B cell (primary cell): ENCODE results near the gene SYTL5. TPM values are rescaled to one million over a fixed set of nuclear protein-coding genes. Genes with fewer than 3 reads are reported as not detected.

Experiments
- ATAC-seq: fragments of 200-7000 bp; cut with Tn5 transposase; one replicate; pipeline ENCODE4 v1.10.0; 2021; ENCODE audit warnings: low read depth, mild to moderate bottlenecking, moderate number of reproducible peaks, moderate library complexity
- CTCF ChIA-PET: fragments of 350-600 bp; sonication (Branson Sonifier 250); formaldehyde crosslinking; loops from one replicate; lab custom pipeline; 2021; ENCODE audit warnings: antibody characterized with exemption, inconsistent platforms; lab: Charles Lee
- POLR2A ChIA-PET: fragments of 350-600 bp; sonication (Branson Sonifier 250); formaldehyde crosslinking; loops from one replicate; lab custom pipeline; 2021; ENCODE audit warnings: antibody characterized with exemption; lab: Charles Lee
- DNase-seq: peaks from one replicate; pipeline ENCODE4 v3.0.0; 2013
- H2AFZ ChIP-seq: 2 replicates; pipeline ENCODE4 v1.6.1; 2012; ENCODE audit warnings: mild to moderate bottlenecking, low read depth, low read length; ENCODE audit not compliant: insufficient read depth, poor library complexity, severe bottlenecking
- H3K27ac ChIP-seq, 2 donors: 1 replicate in 1 of 2; 2 replicates in 1 of 2; pipeline ENCODE4 v1.5.1; 2012 to 2013; ENCODE audit warnings: low read length in 2 of 2, mild to moderate bottlenecking in 2 of 2, moderate library complexity in 1 of 2
- H3K27me3 ChIP-seq, 4 experiments: fragments of 200-600 bp in 1 of 4; sonication (generic) in 1 of 4; replicated peaks in 1 of 4; 1 replicate in 2 of 4; 2 replicates in 2 of 4; pipeline versions ENCODE4 v1.6.1 to v1.7.0; 2013 to 2016; ENCODE audit warnings: low read length in 3 of 4, mild to moderate bottlenecking in 2 of 4, mixed read lengths in 1 of 4, moderate library complexity in 1 of 4; ENCODE audit not compliant: insufficient read depth in 4 of 4, control insufficient read depth in 3 of 4; ENCODE audit errors: control extremely low read depth in 1 of 4
- H3K36me3 ChIP-seq, 2 experiments: replicated peaks in 1 of 2; 1 replicate in 1 of 2; 2 replicates in 1 of 2; pipeline versions ENCODE4 v1.6.1 to v1.7.1; 2013; ENCODE audit warnings: low read length in 1 of 2; ENCODE audit not compliant: insufficient read depth in 2 of 2, control insufficient read depth in 1 of 2; ENCODE audit errors: control extremely low read depth in 1 of 2, extremely low read depth in 1 of 2
- H3K4me1 ChIP-seq, 2 donors: fragments of 200-600 bp in 1 of 2; sonication (generic) in 1 of 2; 1 replicate in 1 of 2; 2 replicates in 1 of 2; pipeline versions ENCODE4 v1.5.1 to v1.6.1; 2013 to 2017; ENCODE audit warnings: low read length in 2 of 2; ENCODE audit not compliant: control insufficient read depth in 2 of 2, insufficient read depth in 2 of 2
- H3K4me2 ChIP-seq: replicated peaks from 2 replicates; pipeline ENCODE3; 2012; ENCODE audit warnings: mild to moderate bottlenecking, low read depth, low read length; ENCODE audit not compliant: poor library complexity, severe bottlenecking
- H3K4me3 ChIP-seq, 5 experiments: fragments of 200-600 bp in 1 of 5; sonication (generic) in 1 of 5; 1 replicate in 3 of 5; 2 replicates in 2 of 5; pipeline versions ENCODE4 v1.5.1 to v1.7.0; 2011 to 2016; ENCODE audit warnings: low read length in 4 of 5, mild to moderate bottlenecking in 4 of 5, low read depth in 2 of 5, control low read depth in 1 of 5, moderate library complexity in 1 of 5; ENCODE audit not compliant: insufficient read depth in 1 of 5; ENCODE audit errors: control extremely low read depth in 1 of 5, extremely low read depth in 1 of 5
- H3K79me2 ChIP-seq: fragments of 200-600 bp; sonication (generic); one replicate; pipeline ENCODE4 v1.6.0; 2016; ENCODE audit warnings: low read length; ENCODE audit not compliant: control insufficient read depth, insufficient read depth
- H3K9ac ChIP-seq: fragments of 200-600 bp; sonication (generic); 2 replicates; pipeline ENCODE4 v1.6.1; 2017; ENCODE audit warnings: mild to moderate bottlenecking, low read length, moderate library complexity
- H3K9me3 ChIP-seq, 3 donors: one replicate each; pipeline versions ENCODE4 v1.6.1 to v1.7.1; 2013; ENCODE audit warnings: low read length in 2 of 3; ENCODE audit not compliant: control insufficient read depth in 2 of 3, insufficient read depth in 1 of 3; ENCODE audit errors: control extremely low read depth in 1 of 3
- H4K20me1 ChIP-seq: 2 replicates; pipeline ENCODE4 v1.6.0; 2012; ENCODE audit warnings: mild to moderate bottlenecking, low read length; ENCODE audit not compliant: insufficient read depth, control insufficient read depth, poor library complexity, severe bottlenecking
- H3K27ac Mint-ChIP-seq: one replicate; pipeline ENCODE4 v1.8.0; 2021; ENCODE audit warnings: mixed read lengths
- H3K27me3 Mint-ChIP-seq: one replicate; pipeline ENCODE4 v1.8.0; 2021; ENCODE audit warnings: mixed read lengths
- H3K4me1 Mint-ChIP-seq: one replicate; pipeline ENCODE4 v1.8.0; 2021; ENCODE audit warnings: mixed read lengths
- H3K4me3 Mint-ChIP-seq: one replicate; pipeline ENCODE4 v1.8.0; 2021; ENCODE audit warnings: mixed read lengths
- H3K9me3 Mint-ChIP-seq: one replicate; pipeline ENCODE4 v1.8.0; 2022; ENCODE audit warnings: mixed read lengths; ENCODE audit not compliant: insufficient read depth
- EZH2 ChIP-seq: IDR thresholded peaks from 2 replicates; pipeline ENCODE4 v1.6.1; 2012; ENCODE audit warnings: borderline replicate concordance, low read depth, mild to moderate bottlenecking, moderate library complexity, low read length; ENCODE audit not compliant: insufficient read depth, poor library complexity, severe bottlenecking
- WGBS: methylation state at CpG from one replicate; pipeline ENCODE4 v1.1.5; 2013; ENCODE audit warnings: missing lambda C conversion rate; ENCODE audit not compliant: insufficient coverage; 5-methylcytosine and 5-hydroxymethylcytosine counted together
- intact Hi-C: fragments of 100-400 bp; cut with micrococcal nuclease; formaldehyde crosslinking; loops from one replicate; pipeline ENCODE4 v1.10.0; 2022
- polyA plus RNA-seq: library from polyadenylated mRNA; depleted of rRNA; stranded (reverse); fragments of >200 nt; gene quantifications from 2 replicates; pipeline ENCODE4 v1.2.3, GENCODE V29; 2012
- total RNA-seq, 2 donors: library from RNA; stranded (reverse); fragments of 120-200 nt in 1 of 2; gene quantifications; 1 replicate in 1 of 2; 2 replicates in 1 of 2; pipeline versions ENCODE4 v1.2.3 to v1.2.4, GENCODE V29; 2013 to 2022
- TF ChIP-seq, protein P1 (sequence below): fragments of 200-600 bp; IDR thresholded peaks from one replicate; pipeline ENCODE4 v1.8.0; 2022; ENCODE audit warnings: antibody characterized with exemption, mild to moderate bottlenecking

The SYTL5 gene
- total and polyA plus RNA-seq, 2 donors (not counting 1 experiment from before 2014, with no cell fraction given), result 0.01 TPM; not detected in 1

DNA sequence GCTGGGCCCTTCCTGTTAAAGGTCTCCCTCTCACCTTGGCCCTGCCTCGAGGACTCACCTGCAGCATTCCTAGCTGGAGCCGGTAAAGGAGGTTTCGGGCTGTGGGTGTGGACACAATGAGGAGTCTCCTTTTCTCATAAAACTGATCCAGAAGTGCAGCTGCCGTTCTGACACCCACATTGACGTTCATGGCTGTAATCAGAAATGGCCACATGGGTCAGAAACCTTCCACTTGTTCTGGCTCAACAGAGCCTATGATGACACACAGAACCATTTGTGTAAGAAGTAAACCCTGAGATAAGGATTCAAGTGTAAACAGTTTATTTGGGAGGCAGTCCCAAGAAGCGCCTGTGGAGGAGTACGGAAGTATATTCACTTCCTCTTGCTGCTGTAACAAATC lies 150.5 kb downstream of the SYTL5 start:
- Histone ChIP-seq H3K27me3 (peaks cover 0 to 3% (median 0%) of the 10 kb centered on the region in 4 experiments), H2AFZ (no peak overlapping the region), H3K4me2 (no peak overlapping the region), H3K27ac (no peak overlapping the region), H3K9me3 (no peaks in the 10 kb centered on the region), H3K36me3 (no peaks in the 10 kb centered on the region), H3K4me1 (no peaks in the 10 kb centered on the region), H3K9ac (no peak overlapping the region), H3K79me2 (no peaks in the 10 kb centered on the region), H4K20me1 (no peaks in the 10 kb centered on the region), H3K4me3 (no peak overlapping the region)
- CTCF ChIA-PET, result interaction anchor here (2.1 kb wide), 1 partner anchor 10 kb away, joined by 8 read pairs; no protein-coding TSS in a partner anchor
- Mint-ChIP-seq H3K4me3 (no peak overlapping the region), H3K4me1 (no peaks in the 10 kb centered on the region), H3K9me3 (no peaks in the 10 kb centered on the region), H3K27ac (no peak overlapping the region), H3K27me3 (peaks cover 2% of the 10 kb centered on the region)
- TF ChIP-seq EZH2, result no peak
- TF ChIP-seq, protein P1, sequence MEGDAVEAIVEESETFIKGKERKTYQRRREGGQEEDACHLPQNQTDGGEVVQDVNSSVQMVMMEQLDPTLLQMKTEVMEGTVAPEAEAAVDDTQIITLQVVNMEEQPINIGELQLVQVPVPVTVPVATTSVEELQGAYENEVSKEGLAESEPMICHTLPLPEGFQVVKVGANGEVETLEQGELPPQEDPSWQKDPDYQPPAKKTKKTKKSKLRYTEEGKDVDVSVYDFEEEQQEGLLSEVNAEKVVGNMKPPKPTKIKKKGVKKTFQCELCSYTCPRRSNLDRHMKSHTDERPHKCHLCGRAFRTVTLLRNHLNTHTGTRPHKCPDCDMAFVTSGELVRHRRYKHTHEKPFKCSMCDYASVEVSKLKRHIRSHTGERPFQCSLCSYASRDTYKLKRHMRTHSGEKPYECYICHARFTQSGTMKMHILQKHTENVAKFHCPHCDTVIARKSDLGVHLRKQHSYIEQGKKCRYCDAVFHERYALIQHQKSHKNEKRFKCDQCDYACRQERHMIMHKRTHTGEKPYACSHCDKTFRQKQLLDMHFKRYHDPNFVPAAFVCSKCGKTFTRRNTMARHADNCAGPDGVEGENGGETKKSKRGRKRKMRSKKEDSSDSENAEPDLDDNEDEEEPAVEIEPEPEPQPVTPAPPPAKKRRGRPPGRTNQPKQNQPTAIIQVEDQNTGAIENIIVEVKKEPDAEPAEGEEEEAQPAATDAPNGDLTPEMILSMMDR, result no peak
- DNase-seq (no peak), ATAC-seq (no peak)
- no CpG with 5 or more reads among the region's 7 CpGs for WGBS
- POLR2A ChIA-PET, result no interaction called here
- intact Hi-C loops, result no loop called here

DNA sequence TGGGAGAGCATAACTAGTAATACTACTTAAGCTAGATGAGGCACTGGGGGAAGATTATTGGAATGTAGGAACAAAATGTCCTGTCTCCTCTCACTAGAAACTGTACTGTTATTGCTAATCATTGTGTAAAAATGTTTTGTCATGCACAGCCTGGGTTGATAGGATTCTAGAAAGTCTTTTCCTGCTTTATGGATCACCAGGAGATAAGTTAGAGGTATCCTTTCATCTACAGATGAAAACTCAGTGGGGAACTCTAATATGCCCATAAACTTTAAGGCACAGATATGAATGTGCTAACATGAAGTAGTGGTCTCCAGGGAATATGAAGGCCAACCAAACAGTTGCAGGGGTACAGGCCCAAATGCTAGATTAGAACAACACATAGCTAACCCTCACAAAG lies 156.8 kb downstream of the SYTL5 start:
- no peak overlapping the region for H3K4me2 ChIP-seq
- H3K9me3 ChIP-seq, result no peaks in the 10 kb centered on the region
- DNase-seq (no peak), ATAC-seq (no peak)
- H3K79me2 ChIP-seq, result no peaks in the 10 kb centered on the region
- no peak overlapping the region for H3K9ac ChIP-seq
- no peaks in the 10 kb centered on the region for H3K4me1 ChIP-seq
- ChIA-PET POLR2A (no interaction called here), CTCF (interaction anchor here (1.0 to 1.2 kb wide), 2 partner anchors 9 to 667 kb away, joined by 3 to 4 read pairs; no protein-coding TSS in a partner anchor)
- H3K27ac Mint-ChIP-seq, result no peak overlapping the region
- no peaks in the 10 kb centered on the region for H3K27me3 Mint-ChIP-seq
- intact Hi-C loops, result loop anchor here (10.0 kb wide), 1 partner anchor 238 kb away; no protein-coding TSS in a partner anchor
- no peak overlapping the region for H2AFZ ChIP-seq
- no peaks in the 10 kb centered on the region for H3K9me3 Mint-ChIP-seq
- no peaks in the 10 kb centered on the region for H4K20me1 ChIP-seq
- no peaks in the 10 kb centered on the region for H3K4me1 Mint-ChIP-seq
- no peak overlapping the region for H3K4me3 Mint-ChIP-seq
- H3K27ac ChIP-seq, result no peak overlapping the region
- TF ChIP-seq EZH2, result no peak
- TF ChIP-seq, protein P1, result no peak
- peaks cover 0 to 3% (median 0%) of the 10 kb centered on the region in 4 experiments for H3K27me3 ChIP-seq
- no peak overlapping the region for H3K4me3 ChIP-seq
- H3K36me3 ChIP-seq, result no peaks in the 10 kb centered on the region
